ENCODE results near the gene TTC6.

GRCh38 chr14:37643701-37644100 is 48.3 kb downstream of the TTC6 start:
- TF ChIP-seq POLR2A (IDR thresholded peaks at IDR 0.05): no peak
- TF ChIP-seq, protein P1, sequence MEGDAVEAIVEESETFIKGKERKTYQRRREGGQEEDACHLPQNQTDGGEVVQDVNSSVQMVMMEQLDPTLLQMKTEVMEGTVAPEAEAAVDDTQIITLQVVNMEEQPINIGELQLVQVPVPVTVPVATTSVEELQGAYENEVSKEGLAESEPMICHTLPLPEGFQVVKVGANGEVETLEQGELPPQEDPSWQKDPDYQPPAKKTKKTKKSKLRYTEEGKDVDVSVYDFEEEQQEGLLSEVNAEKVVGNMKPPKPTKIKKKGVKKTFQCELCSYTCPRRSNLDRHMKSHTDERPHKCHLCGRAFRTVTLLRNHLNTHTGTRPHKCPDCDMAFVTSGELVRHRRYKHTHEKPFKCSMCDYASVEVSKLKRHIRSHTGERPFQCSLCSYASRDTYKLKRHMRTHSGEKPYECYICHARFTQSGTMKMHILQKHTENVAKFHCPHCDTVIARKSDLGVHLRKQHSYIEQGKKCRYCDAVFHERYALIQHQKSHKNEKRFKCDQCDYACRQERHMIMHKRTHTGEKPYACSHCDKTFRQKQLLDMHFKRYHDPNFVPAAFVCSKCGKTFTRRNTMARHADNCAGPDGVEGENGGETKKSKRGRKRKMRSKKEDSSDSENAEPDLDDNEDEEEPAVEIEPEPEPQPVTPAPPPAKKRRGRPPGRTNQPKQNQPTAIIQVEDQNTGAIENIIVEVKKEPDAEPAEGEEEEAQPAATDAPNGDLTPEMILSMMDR (IDR thresholded peaks at IDR 0.05): no peak
